Ishikawa (cell line): ENCODE results near the gene NAV2.

Source experiments
- CEBPB ChIP-seq: IDR thresholded peaks from 2 replicates; pipeline ENCODE4 v1.6.1; 2012
- CREB1 ChIP-seq: IDR thresholded peaks from 2 replicates; pipeline ENCODE4 v1.6.1; 2012; ENCODE audit warnings: low read depth
- EGR1 ChIP-seq: IDR thresholded peaks from 2 replicates; pipeline ENCODE4 v1.6.1; 2012
- EP300 ChIP-seq: IDR thresholded peaks from 2 replicates; pipeline ENCODE4 v1.6.1; 2012; ENCODE audit warnings: borderline replicate concordance
- FOXM1 ChIP-seq: IDR thresholded peaks from 2 replicates; pipeline ENCODE4 v1.6.1; 2012; ENCODE audit warnings: low read depth, borderline replicate concordance
- MAX ChIP-seq: IDR thresholded peaks from 2 replicates; pipeline ENCODE4 v1.6.1; 2012
- NFIC ChIP-seq: IDR thresholded peaks from 2 replicates; pipeline ENCODE4 v1.6.1; 2012
- RAD21 ChIP-seq: IDR thresholded peaks from 2 replicates; pipeline ENCODE4 v1.6.1; 2012; ENCODE audit warnings: low read depth
- REST ChIP-seq: IDR thresholded peaks from 2 replicates; pipeline ENCODE4 v1.6.1; 2012; ENCODE audit warnings: low read depth, mild to moderate bottlenecking
- TAF1 ChIP-seq: IDR thresholded peaks from 2 replicates; pipeline ENCODE4 v1.6.1; 2012; ENCODE audit warnings: low read depth, mild to moderate bottlenecking
- TCF12 ChIP-seq: IDR thresholded peaks from 2 replicates; pipeline ENCODE4 v1.6.1; 2012; ENCODE audit warnings: low read depth
- TEAD4 ChIP-seq: IDR thresholded peaks from 2 replicates; pipeline ENCODE4 v1.6.1; 2012
- USF1 ChIP-seq: IDR thresholded peaks from 2 replicates; pipeline ENCODE4 v1.6.1; 2012
- YY1 ChIP-seq: IDR thresholded peaks from 2 replicates; pipeline ENCODE4 v1.6.1; 2012; ENCODE audit warnings: low read depth
- ZBTB7A ChIP-seq: IDR thresholded peaks from 2 replicates; pipeline ENCODE4 v1.6.1; 2012; ENCODE audit warnings: low read depth

NAV2 gene

GRCh38 chr11:20120134-20120925 is 407.7 kb downstream of the NAV2 start:
- TF ChIP-seq ZBTB7A = no peak
- no peak for TF ChIP-seq YY1
- TF ChIP-seq EGR1 = no peak
- TF ChIP-seq REST = no peak
- TF ChIP-seq TAF1 = no peak
- no peak for TF ChIP-seq TEAD4
- no peak for TF ChIP-seq MAX
- TF ChIP-seq FOXM1 = no peak
- TF ChIP-seq CREB1 = no peak
- no peak for TF ChIP-seq USF1
- TF ChIP-seq NFIC = no peak
- TF ChIP-seq RAD21 = no peak
- TF ChIP-seq TCF12 = no peak
- no peak for TF ChIP-seq EP300
- TF ChIP-seq CEBPB = no peak

- TF ChIP-seq CREB1 (no peak), EGR1 (no peak), FOXM1 (no peak), REST (no peak), TCF12 (no peak)
Observed at GRCh38 chr11:20122131-20122530, 409.5 kb downstream of the NAV2 start.

GRCh38 chr11:20125927-20126326 is 413.3 kb downstream of the NAV2 start:
- TF ChIP-seq YY1 (no peak), USF1 (no peak), TAF1 (no peak), EP300 (peak; percentile 49; the same call in 1 of the 2 replicates), TCF12 (0 out of 2 replicates have a peak, but pooled peaks have one; percentile 18), MAX (no peak), RAD21 (no peak), REST (no peak), CEBPB (no peak), EGR1 (no peak), TEAD4 (0 out of 2 replicates have a peak, but pooled peaks have one; percentile 30), ZBTB7A (no peak), CREB1 (no peak), FOXM1 (no peak), NFIC (no peak)

- TF ChIP-seq NFIC (no peak), EGR1 (no peak), USF1 (no peak), YY1 (no peak), REST (no peak), CREB1 (no peak), CEBPB (no peak), RAD21 (no peak), FOXM1 (no peak), EP300 (no peak), TAF1 (no peak), ZBTB7A (no peak), MAX (no peak), TCF12 (no peak), TEAD4 (no peak)
Observed at GRCh38 chr11:20126724-20127123, 414.1 kb downstream of the NAV2 start.
